MG63 (cell line): ENCODE data around the gene FBXO17. TPM values are rescaled to one million over a fixed set of nuclear protein-coding genes. Genes with fewer than 3 reads are reported as not detected.
"Not testable (repeated sequence)": the region's sequence is repeated elsewhere in the genome, so short reads cannot be mapped to it uniquely, and the experiment has no call there.

Source experiments
- DNase-seq: peaks from one replicate; pipeline ENCODE4 v3.0.0-alpha.2; 2020
- H3K27me3 ChIP-seq: fragments of 250-450 bp; sonication (Bioruptor Pico); 2 replicates; pipeline ENCODE4 v1.5.1; 2020; ENCODE audit warnings: mild to moderate bottlenecking, moderate library complexity
- H3K36me3 ChIP-seq: fragments of 250-450 bp; sonication (Bioruptor Pico); 2 replicates; pipeline ENCODE4 v1.5.1; 2020; ENCODE audit warnings: mild to moderate bottlenecking, moderate library complexity
- H3K4me3 ChIP-seq: fragments of 250-450 bp; sonication (Bioruptor Pico); 2 replicates; pipeline ENCODE4 v1.5.1; 2020; ENCODE audit warnings: mild to moderate bottlenecking, moderate library complexity
- H3K9me3 ChIP-seq: fragments of 250-450 bp; sonication (Bioruptor Pico); 2 replicates; pipeline ENCODE4 v1.5.1; 2020; ENCODE audit warnings: mild to moderate bottlenecking, moderate library complexity
- total RNA-seq: library from RNA; depleted of rRNA; stranded (reverse); fragments of >200 nt; shearing (Covaris generic); gene quantifications from 2 replicates; pipeline ENCODE4 v1.2.3, GENCODE V29; 2014; ENCODE audit warnings: low replicate concordance

FBXO17 gene
- total RNA-seq, 1 experiment from 2014 or later: 67.1 TPM

- H3K4me3 ChIP-seq: no peak overlapping the region
- no peaks in the 10 kb centered on the region for H3K36me3 ChIP-seq
- H3K27me3 ChIP-seq: no peaks in the 10 kb centered on the region
- H3K9me3 ChIP-seq: 0 out of 2 replicates have a peak, but pooled peaks cover 6% of the 10 kb centered on the region
- DNase-seq: peak; percentile 39
These were observed 13.6 kb upstream of the FBXO17 start for GRCh38 chr19:38989066-38989605.

GRCh38 chr19:38988627-38989026, 13.1 kb upstream of the FBXO17 start:
- H3K36me3 ChIP-seq, H3K4me3 ChIP-seq, H3K9me3 ChIP-seq, H3K27me3 ChIP-seq, DNase-seq: not testable (repeated sequence)

DNA sequence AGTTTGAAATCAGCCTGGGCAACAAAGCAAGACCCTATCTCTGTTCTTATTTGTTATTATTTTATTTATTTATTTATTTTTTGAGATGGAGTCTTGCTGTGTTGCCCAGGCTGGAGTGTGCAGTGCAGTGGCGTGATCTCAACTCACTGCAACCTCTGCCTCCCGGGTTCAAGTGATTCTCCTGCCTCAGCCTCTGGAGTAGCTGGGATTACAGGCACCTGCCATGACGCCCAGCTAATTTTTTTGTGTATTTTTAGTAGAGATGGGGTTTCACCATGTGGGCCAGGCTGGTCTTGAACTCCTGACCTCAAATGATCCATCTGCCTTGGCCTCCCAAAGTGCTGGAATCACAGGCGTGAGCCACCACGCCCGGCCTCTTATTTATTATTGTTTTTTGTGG, 12.2 kb upstream of the FBXO17 start:
- H3K36me3 ChIP-seq, H3K4me3 ChIP-seq, DNase-seq, H3K9me3 ChIP-seq, H3K27me3 ChIP-seq: not testable (repeated sequence)

DNA sequence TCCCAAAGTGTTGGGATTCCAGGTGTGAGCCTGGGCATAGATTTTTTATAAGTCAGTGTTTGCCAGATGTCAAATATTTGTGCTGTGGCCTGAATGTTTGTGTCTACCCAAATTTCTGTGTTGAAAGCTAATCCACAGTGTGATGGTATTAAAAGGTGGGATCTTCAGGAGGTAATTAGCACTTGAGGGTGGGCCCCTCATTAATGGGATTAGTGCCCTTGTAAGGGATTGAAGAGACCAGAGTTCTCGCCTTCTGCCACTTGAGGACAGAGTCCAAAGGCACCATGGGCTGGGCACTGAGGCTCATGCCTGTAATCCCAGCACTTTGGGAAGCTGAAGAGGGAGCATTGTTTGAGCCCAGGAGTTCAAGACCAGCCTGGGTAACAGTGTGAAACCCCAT, 9.7 kb upstream of the FBXO17 start:
- Histone ChIP-seq H3K27me3 (no peaks in the 10 kb centered on the region), H3K4me3 (no peak overlapping the region), H3K36me3 (no peaks in the 10 kb centered on the region), H3K9me3 (no peaks in the 10 kb centered on the region)
- DNase-seq: no peak

GRCh38 chr19:38980583-38981374, 5.2 kb upstream of the FBXO17 start:
- DNase-seq: no peak
- Histone ChIP-seq H3K4me3 (no peak overlapping the region), H3K27me3 (no peaks in the 10 kb centered on the region), H3K9me3 (no peaks in the 10 kb centered on the region), H3K36me3 (no peaks in the 10 kb centered on the region)

- Histone ChIP-seq H3K36me3 (no peaks in the 10 kb centered on the region), H3K9me3 (no peaks in the 10 kb centered on the region), H3K4me3 (no peak overlapping the region), H3K27me3 (no peaks in the 10 kb centered on the region)
- DNase-seq: no peak
These were observed 4.3 kb upstream of the FBXO17 start for GRCh38 chr19:38979812-38980211.

GRCh38 chr19:38978326-38978689, 2.8 kb upstream of the FBXO17 start:
- peak; percentile 10 for DNase-seq
- no peaks in the 10 kb centered on the region for H3K27me3 ChIP-seq
- H3K36me3 ChIP-seq: peaks cover under 1% of the 10 kb centered on the region; the same call in 1 of the 2 replicates
- H3K4me3 ChIP-seq: no peak overlapping the region
- H3K9me3 ChIP-seq: no peaks in the 10 kb centered on the region

DNA sequence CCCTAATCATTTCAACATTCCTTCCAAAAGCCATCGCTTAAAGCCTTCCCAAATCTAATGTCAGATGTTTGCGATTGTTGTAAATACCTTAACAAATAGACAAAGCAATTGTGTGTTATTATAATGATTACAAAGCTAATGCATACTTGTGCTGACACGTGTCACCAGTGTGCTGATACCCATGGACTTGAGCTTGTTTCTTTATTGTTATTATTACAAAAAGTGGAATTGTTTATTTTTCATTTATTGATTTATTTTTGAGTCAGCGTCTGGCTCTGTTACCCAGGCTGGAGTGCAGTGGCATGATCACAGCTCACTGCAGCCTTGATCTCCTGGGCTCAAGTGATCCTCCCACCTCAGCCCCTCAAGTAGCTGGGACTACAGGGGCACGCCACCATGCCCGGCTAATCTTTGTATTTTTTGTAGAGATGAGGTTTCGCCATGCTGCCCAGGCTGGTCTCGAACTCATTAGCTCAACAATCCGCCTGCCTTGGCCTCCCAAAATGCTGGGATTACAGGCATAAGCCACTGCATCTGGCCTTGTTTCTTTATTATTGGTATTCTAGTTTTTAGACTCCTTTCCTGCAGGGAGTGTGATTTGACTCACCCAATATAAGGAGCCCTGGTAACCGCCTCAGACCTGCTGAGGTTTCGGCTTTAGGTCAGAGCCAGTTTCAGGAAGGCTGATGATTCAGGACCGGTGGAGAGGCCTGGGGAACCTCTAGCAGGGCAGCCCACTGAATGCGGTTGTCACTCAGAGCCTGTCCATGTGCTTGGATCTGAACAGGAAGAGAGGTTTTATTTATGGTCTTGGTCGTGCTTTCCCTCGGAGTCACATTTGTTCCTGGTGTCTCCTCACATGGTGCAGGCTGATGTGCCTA, 2.1 kb upstream of the FBXO17 start:
- DNase-seq: peak; percentile 79
- no peak overlapping the region for H3K4me3 ChIP-seq
- no peaks in the 10 kb centered on the region for H3K9me3 ChIP-seq
- H3K36me3 ChIP-seq: peaks cover 6% of the 10 kb centered on the region; the same call in 1 of the 2 replicates
- no peaks in the 10 kb centered on the region for H3K27me3 ChIP-seq

DNA sequence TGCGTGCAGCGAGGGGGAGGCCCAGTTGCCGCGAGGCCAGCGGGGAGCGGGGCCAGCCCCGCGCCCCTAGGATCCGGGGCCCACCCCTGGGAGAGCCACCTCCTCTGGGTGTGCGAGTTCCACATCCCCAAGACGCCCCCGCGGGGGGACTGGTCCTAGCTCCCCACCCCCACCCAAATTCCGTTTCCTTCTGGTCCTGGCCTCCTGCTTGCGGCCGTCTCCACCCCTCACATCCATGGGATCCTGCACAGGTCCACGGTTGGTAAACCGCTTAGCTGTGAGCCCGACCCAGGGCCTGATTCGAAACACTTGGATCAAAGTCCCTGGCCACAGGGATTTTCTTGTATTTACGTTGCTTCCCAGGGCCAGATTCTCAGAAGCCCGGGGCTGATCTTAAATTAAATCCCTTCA, 324 bp upstream of the FBXO17 start:
- Histone ChIP-seq H3K4me3 (peak overlapping the region; percentile 70), H3K27me3 (no peaks in the 10 kb centered on the region), H3K9me3 (no peaks in the 10 kb centered on the region), H3K36me3 (peaks cover 11% of the 10 kb centered on the region)
- no peak for DNase-seq

GRCh38 chr19:38974624-38975213, 823 bp downstream of the FBXO17 start:
- H3K9me3 ChIP-seq: no peaks in the 10 kb centered on the region
- H3K36me3 ChIP-seq: peaks cover 11% of the 10 kb centered on the region
- peak; percentile 37 for DNase-seq
- H3K27me3 ChIP-seq: no peaks in the 10 kb centered on the region
- H3K4me3 ChIP-seq: peak overlapping the region; percentile 70

GRCh38 chr19:38971672-38972071, 3.9 kb downstream of the FBXO17 start:
- H3K27me3 ChIP-seq: no peaks in the 10 kb centered on the region
- no peaks in the 10 kb centered on the region for H3K9me3 ChIP-seq
- peaks cover 18% of the 10 kb centered on the region for H3K36me3 ChIP-seq
- no peak for DNase-seq
- no peak overlapping the region for H3K4me3 ChIP-seq

DNA sequence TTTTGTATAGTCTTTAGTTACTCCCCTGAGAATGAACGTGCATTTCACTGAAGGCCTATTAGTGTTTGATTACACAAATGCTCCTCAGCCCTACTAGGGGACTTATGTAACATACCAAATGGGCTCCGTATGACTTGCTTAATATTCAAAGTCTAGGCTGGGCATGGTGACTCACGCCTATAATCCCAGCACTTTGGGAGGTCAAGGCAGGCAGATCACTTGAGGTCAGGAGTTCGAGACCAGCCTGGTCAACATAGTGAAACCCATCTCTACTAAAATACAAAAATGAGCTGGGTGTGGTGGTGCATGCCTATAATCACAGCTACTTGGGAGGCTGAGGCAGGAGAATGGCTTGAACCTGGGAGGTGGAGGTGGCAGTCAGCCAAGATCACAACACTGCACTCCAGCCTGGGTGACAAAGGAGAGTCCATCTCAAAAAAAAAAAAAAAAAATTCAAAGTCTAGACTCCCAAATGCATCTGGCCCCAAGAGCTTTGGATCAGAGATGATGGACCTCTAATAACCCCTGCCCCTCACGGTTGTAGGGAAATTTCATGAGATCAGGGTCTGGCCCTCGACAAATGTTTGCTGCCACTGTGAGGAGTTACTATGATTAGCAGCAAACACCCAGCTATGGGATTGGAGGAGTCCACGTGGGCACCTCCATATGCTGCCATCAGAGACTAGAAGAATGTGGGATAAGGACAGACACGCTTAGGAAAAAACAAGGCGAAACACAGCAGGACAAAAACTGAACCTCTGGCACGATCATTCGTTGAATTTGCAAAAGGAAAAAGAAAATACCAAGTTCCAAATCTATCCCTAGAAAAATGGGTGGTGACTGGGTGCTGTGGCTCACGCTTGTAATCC, 4.6 kb downstream of the FBXO17 start:
- Histone ChIP-seq H3K36me3 (peaks cover 24% of the 10 kb centered on the region), H3K4me3 (no peak overlapping the region), H3K9me3 (no peaks in the 10 kb centered on the region), H3K27me3 (no peaks in the 10 kb centered on the region)
- peak; percentile 29 for DNase-seq

GRCh38 chr19:38966149-38966548, 9.4 kb downstream of the FBXO17 start:
- H3K9me3 ChIP-seq, H3K4me3 ChIP-seq, DNase-seq, H3K27me3 ChIP-seq: not testable (repeated sequence)
- peaks cover 30% of the 10 kb centered on the region for H3K36me3 ChIP-seq

- Histone ChIP-seq H3K4me3 (no peak overlapping the region), H3K36me3 (peaks cover 29% of the 10 kb centered on the region), H3K9me3 (no peaks in the 10 kb centered on the region), H3K27me3 (no peaks in the 10 kb centered on the region)
- no peak for DNase-seq
These were observed 10.8 kb downstream of the FBXO17 start for GRCh38 chr19:38964738-38965137.

DNA sequence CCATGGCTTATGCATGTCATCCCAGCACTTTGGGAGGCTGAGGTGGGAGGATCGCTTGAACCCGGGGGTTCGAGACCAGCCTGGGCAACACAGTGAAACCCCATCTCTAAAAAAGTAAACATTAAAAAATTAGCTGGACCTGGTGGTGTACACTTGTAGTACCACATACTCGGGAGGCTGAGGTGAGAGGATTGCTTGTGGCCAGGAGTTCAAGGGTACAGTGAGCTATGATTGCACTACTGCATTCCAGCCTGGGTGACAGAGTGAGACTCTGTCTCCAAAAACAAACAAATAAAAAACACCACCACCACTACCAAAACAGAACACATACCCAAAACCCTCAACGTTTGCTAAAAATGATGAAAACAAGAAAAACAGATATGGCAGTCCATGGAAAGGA, 15.9 kb downstream of the FBXO17 start:
- Histone ChIP-seq H3K36me3 (peaks cover 20% of the 10 kb centered on the region), H3K4me3 (no peak overlapping the region), H3K27me3 (no peaks in the 10 kb centered on the region), H3K9me3 (no peaks in the 10 kb centered on the region)
- no peak for DNase-seq

GRCh38 chr19:38958301-38958700, 17.2 kb downstream of the FBXO17 start:
- no peak for DNase-seq
- Histone ChIP-seq H3K4me3 (no peak overlapping the region), H3K27me3 (no peaks in the 10 kb centered on the region), H3K36me3 (peaks cover 14% of the 10 kb centered on the region), H3K9me3 (no peaks in the 10 kb centered on the region)
